HCT116 (cell line): ENCODE results near the gene C17orf100. TPM values are rescaled to one million over a fixed set of nuclear protein-coding genes. Genes with fewer than 3 reads are reported as not detected.

ENCODE experiments used
- ATAC-seq: fragments of 200-7000 bp; cut with Tn5 transposase; 2 replicates; pipeline ENCODE4 v1.9.1; 2020; ENCODE audit warnings: mild to moderate bottlenecking, moderate library complexity
- BruUV-seq: library from RNA; stranded (reverse); fragments of 400-500 nt; replicated peaks from 2 replicates; lab custom pipeline; 2021; lab: Mats Ljungman, UMichigan
- CTCF ChIA-PET: fragments of 300-600 bp; sonication (Branson Sonifier 250); formaldehyde crosslinking; loops from one replicate; lab custom pipeline; 2021; ENCODE audit warnings: antibody characterized with exemption; lab: Charles Lee
- POLR2A ChIA-PET: fragments of 300-600, 350-600 bp; sonication (Branson Sonifier 250); formaldehyde crosslinking; loops from one replicate; lab custom pipeline; 2021; ENCODE audit warnings: antibody characterized with exemption; lab: Charles Lee
- RAD21 ChIA-PET, 2 experiments: fragments of 300-600 bp; sonication (Branson Sonifier 250); formaldehyde crosslinking; loops; one replicate each; lab custom pipeline; 2023; ENCODE audit warnings: low total read pairs in 2 of 2; ENCODE audit not compliant: uncharacterized antibody in 2 of 2, unreplicated experiment in 2 of 2, low non-redundant PET in 1 of 2; lab: Charles Lee
- DNase-seq: peaks from one replicate; pipeline ENCODE4 v3.0.0-alpha.2; 2010; ENCODE audit warnings: low read depth, low spot score
- H2AFZ ChIP-seq: fragments of 200-600 bp; shearing (Covaris generic), sonication (generic); 2 replicates; pipeline ENCODE4 v1.6.1; 2017; ENCODE audit warnings: low read depth, mixed run types, mixed read lengths, antibody characterized with exemption, low read length; ENCODE audit not compliant: poor library complexity, severe bottlenecking
- H3K27ac ChIP-seq: 2 replicates; pipeline ENCODE4 v1.5.1; 2012; ENCODE audit warnings: low read depth, low read length
- H3K27me3 ChIP-seq: fragments of 200-600 bp; sonication (generic); 2 replicates; pipeline ENCODE4 v1.6.1; 2016; ENCODE audit warnings: mixed run types, low read length, mixed read lengths; ENCODE audit not compliant: insufficient read depth
- H3K36me3 ChIP-seq, 2 experiments: fragments of 200-500 bp in 1 of 2; fragments of 200-600 bp in 1 of 2; sonication (Bioruptor generic) in 1 of 2; sonication (generic) in 1 of 2; 2 replicates each; pipeline versions ENCODE4 v1.5.1 to v1.6.1; 2014 to 2016; ENCODE audit warnings: low read length in 2 of 2, inconsistent platforms in 1 of 2, mixed read lengths in 1 of 2, mixed run types in 1 of 2; ENCODE audit not compliant: insufficient read depth in 2 of 2, control insufficient read depth in 1 of 2
- H3K4me1 ChIP-seq, 2 experiments: fragments of 200-600 bp in 1 of 2; sonication (generic) in 1 of 2; 2 replicates each; pipeline versions ENCODE4 v1.5.1 to v1.6.1; 2012 to 2017; ENCODE audit warnings: low read length in 2 of 2, inconsistent platforms in 1 of 2, mild to moderate bottlenecking in 1 of 2, mixed read lengths in 1 of 2, mixed run types in 1 of 2, moderate library complexity in 1 of 2; ENCODE audit not compliant: insufficient read depth in 2 of 2, control insufficient read depth in 1 of 2
- H3K4me2 ChIP-seq: fragments of 200-600 bp; sonication (generic); 2 replicates; pipeline ENCODE4 v1.6.1; 2017; ENCODE audit warnings: mixed run types, low read length, mixed read lengths
- H3K4me3 ChIP-seq, 2 experiments: fragments of 200-600 bp in 1 of 2; sonication (generic) in 1 of 2; replicated peaks in 1 of 2; 2 replicates each; pipeline ENCODE4 v1.5.1; 2011 to 2016; ENCODE audit warnings: low read length in 2 of 2, control low read depth in 1 of 2, low read depth in 1 of 2, mild to moderate bottlenecking in 1 of 2, mixed read lengths in 1 of 2, mixed run types in 1 of 2
- H3K79me2 ChIP-seq: fragments of 200-600 bp; sonication (generic); 2 replicates; pipeline ENCODE4 v1.6.1; 2017; ENCODE audit warnings: mild to moderate bottlenecking, mixed run types, low read length, moderate library complexity, mixed read lengths; ENCODE audit not compliant: insufficient read depth
- H3K9ac ChIP-seq: fragments of 200-600 bp; sonication (generic); 2 replicates; pipeline ENCODE4 v1.6.1; 2016; ENCODE audit warnings: low read length, mixed read lengths
- H3K9me2 ChIP-seq: fragments of 200-600 bp; sonication (generic), shearing (Covaris generic); 2 replicates; pipeline ENCODE4 v1.6.1; 2017; ENCODE audit warnings: mixed run types, mild to moderate bottlenecking, moderate library complexity; ENCODE audit not compliant: insufficient read depth
- H3K9me3 ChIP-seq, 2 experiments: fragments of 200-500 bp in 1 of 2; fragments of 200-600 bp in 1 of 2; sonication (Bioruptor generic) in 1 of 2; sonication (generic) in 1 of 2; 2 replicates each; pipeline ENCODE4 v1.6.1; 2014 to 2017; ENCODE audit warnings: low read length in 2 of 2, mixed read lengths in 2 of 2, inconsistent platforms in 1 of 2, low read depth in 1 of 2, mild to moderate bottlenecking in 1 of 2, mixed run types in 1 of 2, moderate library complexity in 1 of 2; ENCODE audit not compliant: control insufficient read depth in 1 of 2, insufficient read depth in 1 of 2
- H4K20me1 ChIP-seq: fragments of 200-600 bp; sonication (generic), shearing (Covaris generic); 2 replicates; pipeline ENCODE4 v1.6.1; 2017; ENCODE audit warnings: mixed run types, mild to moderate bottlenecking, moderate library complexity; ENCODE audit not compliant: insufficient read depth
- CBX3 ChIP-seq: IDR thresholded peaks from 2 replicates; pipeline ENCODE4 v1.6.1; 2012; ENCODE audit warnings: low read depth
- CEBPB ChIP-seq: IDR thresholded peaks from 2 replicates; pipeline ENCODE4 v1.6.1; 2012; ENCODE audit warnings: low read depth
- EGR1 ChIP-seq: IDR thresholded peaks from 2 replicates; pipeline ENCODE4 v1.6.1; 2012; ENCODE audit warnings: low read depth
- ELF1 ChIP-seq: IDR thresholded peaks from 2 replicates; pipeline ENCODE4 v1.6.1; 2012; ENCODE audit warnings: low read depth, borderline replicate concordance
- EZH2phosphoT487 ChIP-seq: fragments of 200-600 bp; IDR thresholded peaks from 2 replicates; pipeline ENCODE4 v1.6.1; 2018; ENCODE audit warnings: antibody characterized with exemption, borderline replicate concordance
- FOSL1 ChIP-seq: IDR thresholded peaks from 2 replicates; pipeline ENCODE4 v1.6.1; 2012; ENCODE audit warnings: low read depth
- JUND ChIP-seq: IDR thresholded peaks from 2 replicates; pipeline ENCODE4 v1.6.1; 2012
- POLR2A ChIP-seq: IDR thresholded peaks from 2 replicates; pipeline ENCODE4 v1.7.0; 2011; ENCODE audit warnings: borderline replicate concordance; ENCODE audit not compliant: insufficient read depth, insufficient read length; ENCODE audit errors: extremely low read depth
- RAD21 ChIP-seq: IDR thresholded peaks from 2 replicates; pipeline ENCODE4 v1.6.1; 2012; ENCODE audit warnings: low read depth, mild to moderate bottlenecking
- SIN3A ChIP-seq: IDR thresholded peaks from 2 replicates; pipeline ENCODE4 v1.6.1; 2012; ENCODE audit warnings: low read depth
- SP1 ChIP-seq: IDR thresholded peaks from 2 replicates; pipeline ENCODE4 v1.6.1; 2012; ENCODE audit warnings: low read depth
- SRF ChIP-seq: IDR thresholded peaks from 2 replicates; pipeline ENCODE4 v1.6.1; 2012; ENCODE audit warnings: low read depth
- TCF7L2 ChIP-seq: IDR thresholded peaks from 2 replicates; pipeline ENCODE4 v1.7.0; 2011; ENCODE audit warnings: borderline replicate concordance, inconsistent platforms; ENCODE audit not compliant: insufficient read depth, insufficient read length; ENCODE audit errors: extremely low read depth
- ZFX ChIP-seq: fragments of 450-650 bp; IDR thresholded peaks from 2 replicates; pipeline ENCODE4 v1.6.1; 2017
- ZNF274 ChIP-seq: fragments of 200-500 bp; sonication (Bioruptor generic); IDR thresholded peaks from 2 replicates; pipeline ENCODE4 v1.6.1; 2014; ENCODE audit warnings: mild to moderate bottlenecking, low read depth, low read length, inconsistent platforms
- intact Hi-C: fragments of 100-400 bp; cut with micrococcal nuclease; formaldehyde crosslinking; loops from 2 replicates; pipeline ENCODE4 v1.10.0; 2022
- total RNA-seq: library from RNA; stranded (reverse); gene quantifications from one replicate; pipeline ENCODE4 v1.2.1, GENCODE V29; 2021; ENCODE audit not compliant: unreplicated experiment
- TF ChIP-seq, protein P1 (sequence below): IDR thresholded peaks from 2 replicates; pipeline ENCODE4 v1.6.1; 2012
- TF ChIP-seq, protein P2 (sequence below): IDR thresholded peaks from 2 replicates; pipeline ENCODE4 v1.6.1; 2012; ENCODE audit warnings: low read depth
- TF ChIP-seq, protein P3 (sequence below), 3 experiments: fragments of 200-600 bp in 1 of 3; sonication (generic) in 1 of 3; IDR thresholded peaks in 2 of 3; conservative IDR thresholded peaks in 1 of 3; 2 replicates each; pipeline ENCODE4 v1.5.1; 2012 to 2017; ENCODE audit warnings: low read depth in 2 of 3, low read length in 2 of 3, antibody characterized with exemption in 1 of 3, borderline replicate concordance in 1 of 3, control low read depth in 1 of 3, mild to moderate bottlenecking in 1 of 3, mixed read lengths in 1 of 3, mixed run types in 1 of 3, moderate library complexity in 1 of 3; ENCODE audit not compliant: insufficient read depth in 1 of 3
- TF ChIP-seq, protein P4 (sequence below): IDR thresholded peaks from 2 replicates; pipeline ENCODE4 v1.6.1; 2011; ENCODE audit warnings: mild to moderate bottlenecking, low read length, moderate library complexity; ENCODE audit not compliant: insufficient replicate concordance; ENCODE audit errors: extremely low read depth
- TF ChIP-seq, protein P5 (sequence below): IDR thresholded peaks from 2 replicates; pipeline ENCODE4 v1.6.1; 2012

Gene C17orf100
- total RNA-seq, 1 experiment from 2014 or later, result 0.76 TPM

DNA sequence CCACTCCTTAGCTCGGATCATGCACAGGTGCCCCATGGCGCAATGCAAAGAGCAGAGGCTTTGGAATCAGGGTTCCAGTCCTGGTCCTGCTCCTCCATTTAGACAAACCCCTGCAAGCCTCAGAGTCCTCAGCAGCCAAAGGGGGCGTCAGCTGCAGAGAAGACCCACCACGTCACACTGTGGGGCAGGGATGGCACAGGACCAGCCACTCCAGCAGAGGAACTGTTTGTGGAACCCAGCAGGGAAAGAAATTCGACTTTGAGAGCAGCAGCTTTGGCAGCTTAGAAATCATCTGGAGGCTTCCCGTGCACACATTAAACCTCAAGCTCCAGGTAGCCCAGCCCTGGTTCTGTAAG is 25.2 kb downstream of the C17orf100 start:
- no peak overlapping the region for H3K4me2 ChIP-seq
- H4K20me1 ChIP-seq, result no peaks in the 10 kb centered on the region
- no peak overlapping the region for H2AFZ ChIP-seq
- H3K79me2 ChIP-seq, result no peaks in the 10 kb centered on the region
- no peaks in the 10 kb centered on the region for H3K27me3 ChIP-seq
- ChIA-PET POLR2A (no interaction called here), RAD21 (no interaction called here), CTCF (interaction anchor here (1.2 kb wide), 1 partner anchor 25 kb away, joined by 5 read pairs; no protein-coding TSS in a partner anchor)
- no peak for DNase-seq
- H3K27ac ChIP-seq, result no peak overlapping the region
- intact Hi-C loops, result no loop called here
- no TSS peak for BruUV-seq
- no peaks in the 10 kb centered on the region for H3K36me3 ChIP-seq
- no peak overlapping the region for H3K9ac ChIP-seq
- H3K9me2 ChIP-seq, result no peaks in the 10 kb centered on the region
- H3K4me3 ChIP-seq, result no peak overlapping the region
- H3K4me1 ChIP-seq, result no peaks in the 10 kb centered on the region
- H3K9me3 ChIP-seq, result no peaks in the 10 kb centered on the region
- no peak for ATAC-seq
- no peak for TF ChIP-seq JUND
- TF ChIP-seq, protein P1, sequence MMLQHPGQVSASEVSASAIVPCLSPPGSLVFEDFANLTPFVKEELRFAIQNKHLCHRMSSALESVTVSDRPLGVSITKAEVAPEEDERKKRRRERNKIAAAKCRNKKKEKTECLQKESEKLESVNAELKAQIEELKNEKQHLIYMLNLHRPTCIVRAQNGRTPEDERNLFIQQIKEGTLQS, result no peak
- TF ChIP-seq POLR2A, result no peak
- TF ChIP-seq TCF7L2, result no peak
- TF ChIP-seq FOSL1, result no peak
- no peak for TF ChIP-seq SP1
- TF ChIP-seq, protein P2, sequence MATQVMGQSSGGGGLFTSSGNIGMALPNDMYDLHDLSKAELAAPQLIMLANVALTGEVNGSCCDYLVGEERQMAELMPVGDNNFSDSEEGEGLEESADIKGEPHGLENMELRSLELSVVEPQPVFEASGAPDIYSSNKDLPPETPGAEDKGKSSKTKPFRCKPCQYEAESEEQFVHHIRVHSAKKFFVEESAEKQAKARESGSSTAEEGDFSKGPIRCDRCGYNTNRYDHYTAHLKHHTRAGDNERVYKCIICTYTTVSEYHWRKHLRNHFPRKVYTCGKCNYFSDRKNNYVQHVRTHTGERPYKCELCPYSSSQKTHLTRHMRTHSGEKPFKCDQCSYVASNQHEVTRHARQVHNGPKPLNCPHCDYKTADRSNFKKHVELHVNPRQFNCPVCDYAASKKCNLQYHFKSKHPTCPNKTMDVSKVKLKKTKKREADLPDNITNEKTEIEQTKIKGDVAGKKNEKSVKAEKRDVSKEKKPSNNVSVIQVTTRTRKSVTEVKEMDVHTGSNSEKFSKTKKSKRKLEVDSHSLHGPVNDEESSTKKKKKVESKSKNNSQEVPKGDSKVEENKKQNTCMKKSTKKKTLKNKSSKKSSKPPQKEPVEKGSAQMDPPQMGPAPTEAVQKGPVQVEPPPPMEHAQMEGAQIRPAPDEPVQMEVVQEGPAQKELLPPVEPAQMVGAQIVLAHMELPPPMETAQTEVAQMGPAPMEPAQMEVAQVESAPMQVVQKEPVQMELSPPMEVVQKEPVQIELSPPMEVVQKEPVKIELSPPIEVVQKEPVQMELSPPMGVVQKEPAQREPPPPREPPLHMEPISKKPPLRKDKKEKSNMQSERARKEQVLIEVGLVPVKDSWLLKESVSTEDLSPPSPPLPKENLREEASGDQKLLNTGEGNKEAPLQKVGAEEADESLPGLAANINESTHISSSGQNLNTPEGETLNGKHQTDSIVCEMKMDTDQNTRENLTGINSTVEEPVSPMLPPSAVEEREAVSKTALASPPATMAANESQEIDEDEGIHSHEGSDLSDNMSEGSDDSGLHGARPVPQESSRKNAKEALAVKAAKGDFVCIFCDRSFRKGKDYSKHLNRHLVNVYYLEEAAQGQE, result no peak
- TF ChIP-seq, protein P3, sequence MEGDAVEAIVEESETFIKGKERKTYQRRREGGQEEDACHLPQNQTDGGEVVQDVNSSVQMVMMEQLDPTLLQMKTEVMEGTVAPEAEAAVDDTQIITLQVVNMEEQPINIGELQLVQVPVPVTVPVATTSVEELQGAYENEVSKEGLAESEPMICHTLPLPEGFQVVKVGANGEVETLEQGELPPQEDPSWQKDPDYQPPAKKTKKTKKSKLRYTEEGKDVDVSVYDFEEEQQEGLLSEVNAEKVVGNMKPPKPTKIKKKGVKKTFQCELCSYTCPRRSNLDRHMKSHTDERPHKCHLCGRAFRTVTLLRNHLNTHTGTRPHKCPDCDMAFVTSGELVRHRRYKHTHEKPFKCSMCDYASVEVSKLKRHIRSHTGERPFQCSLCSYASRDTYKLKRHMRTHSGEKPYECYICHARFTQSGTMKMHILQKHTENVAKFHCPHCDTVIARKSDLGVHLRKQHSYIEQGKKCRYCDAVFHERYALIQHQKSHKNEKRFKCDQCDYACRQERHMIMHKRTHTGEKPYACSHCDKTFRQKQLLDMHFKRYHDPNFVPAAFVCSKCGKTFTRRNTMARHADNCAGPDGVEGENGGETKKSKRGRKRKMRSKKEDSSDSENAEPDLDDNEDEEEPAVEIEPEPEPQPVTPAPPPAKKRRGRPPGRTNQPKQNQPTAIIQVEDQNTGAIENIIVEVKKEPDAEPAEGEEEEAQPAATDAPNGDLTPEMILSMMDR (IDR thresholded peaks at IDR 0.05 in 2 of 3, conservative IDR thresholded peaks at IDR 0.05 in 1 of 3; ENCODE audit: borderline replicate concordance in 1 of 3, insufficient read depth in 1 of 3, low read depth in 2 of 3, low read length in 2 of 3), result no peak
- no peak for TF ChIP-seq CBX3
- no peak for TF ChIP-seq EGR1
- no peak for TF ChIP-seq RAD21
- TF ChIP-seq EZH2phosphoT487, result no peak
- TF ChIP-seq, protein P4, sequence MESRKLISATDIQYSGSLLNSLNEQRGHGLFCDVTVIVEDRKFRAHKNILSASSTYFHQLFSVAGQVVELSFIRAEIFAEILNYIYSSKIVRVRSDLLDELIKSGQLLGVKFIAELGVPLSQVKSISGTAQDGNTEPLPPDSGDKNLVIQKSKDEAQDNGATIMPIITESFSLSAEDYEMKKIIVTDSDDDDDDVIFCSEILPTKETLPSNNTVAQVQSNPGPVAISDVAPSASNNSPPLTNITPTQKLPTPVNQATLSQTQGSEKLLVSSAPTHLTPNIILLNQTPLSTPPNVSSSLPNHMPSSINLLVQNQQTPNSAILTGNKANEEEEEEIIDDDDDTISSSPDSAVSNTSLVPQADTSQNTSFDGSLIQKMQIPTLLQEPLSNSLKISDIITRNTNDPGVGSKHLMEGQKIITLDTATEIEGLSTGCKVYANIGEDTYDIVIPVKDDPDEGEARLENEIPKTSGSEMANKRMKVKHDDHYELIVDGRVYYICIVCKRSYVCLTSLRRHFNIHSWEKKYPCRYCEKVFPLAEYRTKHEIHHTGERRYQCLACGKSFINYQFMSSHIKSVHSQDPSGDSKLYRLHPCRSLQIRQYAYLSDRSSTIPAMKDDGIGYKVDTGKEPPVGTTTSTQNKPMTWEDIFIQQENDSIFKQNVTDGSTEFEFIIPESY, result no peak
- TF ChIP-seq, protein P5, sequence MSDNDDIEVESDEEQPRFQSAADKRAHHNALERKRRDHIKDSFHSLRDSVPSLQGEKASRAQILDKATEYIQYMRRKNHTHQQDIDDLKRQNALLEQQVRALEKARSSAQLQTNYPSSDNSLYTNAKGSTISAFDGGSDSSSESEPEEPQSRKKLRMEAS, result no peak
- no peak for TF ChIP-seq ELF1
- no peak for TF ChIP-seq SRF
- TF ChIP-seq ZFX, result no peak
- TF ChIP-seq CEBPB, result no peak
- TF ChIP-seq SIN3A, result no peak
- TF ChIP-seq ZNF274, result no peak
